ENCODE measurements around the gene SGK1.

Gene SGK1

GRCh38 chr6:134169871-134170486, 147.9 kb downstream of the SGK1 start:
- DNase-seq (ENCODE audit: low read depth), result peak; percentile 52

GRCh38 chr6:134168590-134169208, 149.2 kb downstream of the SGK1 start:
- DNase-seq (ENCODE audit: low read depth), result peak; percentile 52

- peak; percentile 62 for DNase-seq (ENCODE audit: low read depth)
Observed at GRCh38 chr6:134166511-134167261, 151.2 kb downstream of the SGK1 start.

GRCh38 chr6:134165561-134166201, 152.2 kb downstream of the SGK1 start:
- DNase-seq (ENCODE audit: low read depth), result peak; percentile 9

GRCh38 chr6:134164300-134164699, 153.6 kb downstream of the SGK1 start:
- no peak for DNase-seq (ENCODE audit: low read depth)

GRCh38 chr6:134162932-134163331, 155.0 kb downstream of the SGK1 start:
- DNase-seq (ENCODE audit: low read depth), result no peak

GRCh38 chr6:134161041-134161440, 156.9 kb downstream of the SGK1 start:
- DNase-seq (ENCODE audit: low read depth), result peak; percentile 19

GRCh38 chr6:134152767-134153485, 165.0 kb downstream of the SGK1 start:
- DNase-seq (ENCODE audit: low read depth), result no peak

- no peak for DNase-seq (ENCODE audit: low read depth)
Observed at GRCh38 chr6:134148566-134148965, 169.3 kb downstream of the SGK1 start.

- no peak for DNase-seq (ENCODE audit: low read depth)
Observed at GRCh38 chr6:134147034-134147533, 170.8 kb downstream of the SGK1 start.

GRCh38 chr6:134146268-134147033, 171.5 kb downstream of the SGK1 start:
- no peak for DNase-seq (ENCODE audit: low read depth)

- peak; percentile 86 for DNase-seq (ENCODE audit: low read depth)
Observed at GRCh38 chr6:134145786-134146185, 172.1 kb downstream of the SGK1 start.

GRCh38 chr6:134138226-134138975, 179.5 kb downstream of the SGK1 start:
- DNase-seq (ENCODE audit: low read depth), result peak; percentile 80

GRCh38 chr6:134134654-134135053, 183.3 kb downstream of the SGK1 start:
- no peak for DNase-seq (ENCODE audit: low read depth)

- DNase-seq (ENCODE audit: low read depth), result no peak
Observed at GRCh38 chr6:134132494-134133141, 185.3 kb downstream of the SGK1 start.

- no peak for DNase-seq (ENCODE audit: low read depth)
Observed at GRCh38 chr6:134131530-134132139, 186.3 kb downstream of the SGK1 start.

GRCh38 chr6:134128146-134128545, 189.8 kb downstream of the SGK1 start:
- DNase-seq (ENCODE audit: low read depth), result no peak

- peak; percentile 84 for DNase-seq (ENCODE audit: low read depth)
Observed at GRCh38 chr6:134123666-134124208, 194.2 kb downstream of the SGK1 start.

- no peak for DNase-seq (ENCODE audit: low read depth)
Observed at GRCh38 chr6:134122775-134123174, 195.1 kb downstream of the SGK1 start.
